ENCODE data around the gene FGFR2.

Gene FGFR2

GRCh38 chr10:121497513-121498470, 100.5 kb downstream of the FGFR2 start:
- DNase-seq (ENCODE audit: low read depth in 3 of 3, low spot score in 1 of 3), result no peak

- no peak for DNase-seq (ENCODE audit: low read depth in 3 of 3, low spot score in 1 of 3)
Measured at GRCh38 chr10:121495719-121496118, 102.5 kb downstream of the FGFR2 start.

GRCh38 chr10:121494296-121494695, 103.9 kb downstream of the FGFR2 start:
- DNase-seq (ENCODE audit: low read depth in 3 of 3, low spot score in 1 of 3), result no peak

GRCh38 chr10:121493521-121493920, 104.7 kb downstream of the FGFR2 start:
- DNase-seq (ENCODE audit: low read depth in 3 of 3, low spot score in 1 of 3), result no peak

- DNase-seq (ENCODE audit: low read depth in 3 of 3, low spot score in 1 of 3), result no peak
Measured at GRCh38 chr10:121490871-121491519, 107.2 kb downstream of the FGFR2 start.

- no peak for DNase-seq (ENCODE audit: low read depth in 3 of 3, low spot score in 1 of 3)
Measured at GRCh38 chr10:121485436-121486139, 112.7 kb downstream of the FGFR2 start.

- DNase-seq (ENCODE audit: low read depth in 3 of 3, low spot score in 1 of 3), result no peak
Measured at GRCh38 chr10:121484816-121485215, 113.4 kb downstream of the FGFR2 start.

GRCh38 chr10:121484401-121484800, 113.8 kb downstream of the FGFR2 start:
- no peak for DNase-seq (ENCODE audit: low read depth in 3 of 3, low spot score in 1 of 3)

- DNase-seq (ENCODE audit: low read depth in 3 of 3, low spot score in 1 of 3), result no peak
Measured at GRCh38 chr10:121481180-121481579, 117.1 kb downstream of the FGFR2 start.

GRCh38 chr10:121478556-121478955, 119.7 kb downstream of the FGFR2 start:
- DNase-seq (ENCODE audit: low read depth in 3 of 3, low spot score in 1 of 3), result no peak

GRCh38 chr10:121469797-121470606, 128.2 kb downstream of the FGFR2 start:
- DNase-seq (ENCODE audit: low read depth in 3 of 3, low spot score in 1 of 3), result no peak

GRCh38 chr10:121468726-121469125, 129.5 kb downstream of the FGFR2 start:
- DNase-seq (ENCODE audit: low read depth in 3 of 3, low spot score in 1 of 3), result no peak

GRCh38 chr10:121466424-121466823, 131.8 kb downstream of the FGFR2 start:
- no peak for DNase-seq (ENCODE audit: low read depth in 3 of 3, low spot score in 1 of 3)

GRCh38 chr10:121465215-121465614, 133.0 kb downstream of the FGFR2 start:
- DNase-seq (ENCODE audit: low read depth in 3 of 3, low spot score in 1 of 3), result no peak

GRCh38 chr10:121464517-121464916, 133.7 kb downstream of the FGFR2 start:
- DNase-seq (ENCODE audit: low read depth in 3 of 3, low spot score in 1 of 3), result no peak

GRCh38 chr10:121462955-121463354, 135.3 kb downstream of the FGFR2 start:
- no peak for DNase-seq (ENCODE audit: low read depth in 3 of 3, low spot score in 1 of 3)

GRCh38 chr10:121462281-121462680, 136.0 kb downstream of the FGFR2 start:
- DNase-seq (ENCODE audit: low read depth in 3 of 3, low spot score in 1 of 3), result no peak

- DNase-seq (ENCODE audit: low read depth in 3 of 3, low spot score in 1 of 3), result no peak
Measured at GRCh38 chr10:121461307-121461706, 136.9 kb downstream of the FGFR2 start.

- no peak for DNase-seq (ENCODE audit: low read depth in 3 of 3, low spot score in 1 of 3)
Measured at GRCh38 chr10:121460733-121461132, 137.5 kb downstream of the FGFR2 start.

GRCh38 chr10:121459622-121460453, 138.4 kb downstream of the FGFR2 start:
- no peak for DNase-seq (ENCODE audit: low read depth in 3 of 3, low spot score in 1 of 3)
